WTC11 (cell line): ENCODE data around the gene RASGEF1C. TPM values are rescaled to one million over a fixed set of nuclear protein-coding genes. Genes with fewer than 3 reads are reported as not detected.

Experiments
- ATAC-seq: fragments of 200-7000 bp; cut with Tn5 transposase; 2 replicates; pipeline ENCODE4 v1.10.0; 2021; ENCODE audit warnings: mild to moderate bottlenecking, moderate library complexity
- CTCF ChIA-PET: fragments of 300-600 bp; sonication (Branson Sonifier 250); formaldehyde crosslinking; loops from one replicate; lab custom pipeline; 2021; ENCODE audit warnings: antibody characterized with exemption; lab: Charles Lee
- POLR2A ChIA-PET: fragments of 350-600 bp; sonication (Branson Sonifier 250); formaldehyde crosslinking; loops from one replicate; lab custom pipeline; 2021; ENCODE audit warnings: antibody characterized with exemption; lab: Charles Lee
- DNase-seq: peaks from one replicate; pipeline ENCODE4 v3.0.0; 2021; ENCODE audit warnings: low spot score
- H3K27ac Mint-ChIP-seq: 2 replicates; pipeline ENCODE4 v1.8.0; 2021; ENCODE audit warnings: mixed read lengths
- H3K27me3 Mint-ChIP-seq: 2 replicates; pipeline ENCODE4 v1.8.0; 2021; ENCODE audit warnings: low read depth, mild to moderate bottlenecking, moderate library complexity, mixed read lengths
- H3K36me3 Mint-ChIP-seq: 2 replicates; pipeline ENCODE4 v1.8.0; 2021; ENCODE audit warnings: mixed read lengths
- H3K4me1 Mint-ChIP-seq: 2 replicates; pipeline ENCODE4 v1.8.0; 2022; ENCODE audit warnings: mixed read lengths
- H3K4me3 Mint-ChIP-seq: 2 replicates; pipeline ENCODE4 v1.8.0; 2021; ENCODE audit warnings: mild to moderate bottlenecking, moderate library complexity, mixed read lengths
- H3K9me3 Mint-ChIP-seq: 2 replicates; pipeline ENCODE4 v1.8.0; 2021; ENCODE audit warnings: mixed read lengths
- AFF4 ChIP-seq: sonication (generic); formaldehyde crosslinking; IDR thresholded peaks from 2 replicates; pipeline ENCODE4 v1.8.1; 2023; ENCODE audit warnings: mild to moderate bottlenecking, missing genetic modification reagents, borderline replicate concordance
- CBFB ChIP-seq: sonication (generic); formaldehyde crosslinking; IDR thresholded peaks from 2 replicates; pipeline ENCODE4 v1.8.1; 2022; ENCODE audit warnings: mild to moderate bottlenecking, low read depth, missing genetic modification reagents
- E2F5 ChIP-seq: sonication (generic); formaldehyde crosslinking; IDR thresholded peaks from 2 replicates; pipeline ENCODE4 v1.8.1; 2022; ENCODE audit warnings: mild to moderate bottlenecking, moderate library complexity, missing genetic modification reagents
- GABPB1 ChIP-seq: sonication (generic); formaldehyde crosslinking; IDR thresholded peaks from 2 replicates; pipeline ENCODE4 v1.8.1; 2023; ENCODE audit warnings: mild to moderate bottlenecking, missing genetic modification reagents
- GRHL2 ChIP-seq: fragments of 250-450 bp; sonication (Bioruptor Pico); IDR thresholded peaks from 2 replicates; pipeline ENCODE4 v1.8.0; 2022; ENCODE audit warnings: mild to moderate bottlenecking, moderate library complexity; ENCODE audit not compliant: insufficient replicate concordance, severe bottlenecking
- JAZF1 ChIP-seq: fragments of 250-450 bp; sonication (Bioruptor Pico); IDR thresholded peaks from 2 replicates; pipeline ENCODE4 v1.9.0; 2021; ENCODE audit warnings: moderate library complexity, mild to moderate bottlenecking, inconsistent platforms
- KAT7 ChIP-seq: sonication (generic); formaldehyde crosslinking; IDR thresholded peaks from 2 replicates; pipeline ENCODE4 v1.8.1; 2023; ENCODE audit warnings: missing genetic modification reagents, mild to moderate bottlenecking, borderline replicate concordance
- MAX ChIP-seq: sonication (generic); formaldehyde crosslinking; IDR thresholded peaks from 2 replicates; pipeline ENCODE4 v1.8.0; 2022; ENCODE audit warnings: mild to moderate bottlenecking, missing genetic modification reagents
- MLX ChIP-seq: sonication (generic); formaldehyde crosslinking; IDR thresholded peaks from 2 replicates; pipeline ENCODE4 v1.8.1; 2023; ENCODE audit warnings: mild to moderate bottlenecking, missing genetic modification reagents, moderate library complexity
- NFYB ChIP-seq: sonication (generic); formaldehyde crosslinking; conservative IDR thresholded peaks from 2 replicates; pipeline ENCODE4 v1.8.0; 2022; ENCODE audit warnings: low read depth, missing genetic modification reagents
- NR2C2 ChIP-seq: sonication (generic); formaldehyde crosslinking; IDR thresholded peaks from 2 replicates; pipeline ENCODE4 v1.8.0; 2022; ENCODE audit warnings: mild to moderate bottlenecking, missing genetic modification reagents
- PRDM15 ChIP-seq: sonication (generic); formaldehyde crosslinking; IDR thresholded peaks from 2 replicates; pipeline ENCODE4 v1.8.0; 2022; ENCODE audit warnings: missing genetic modification reagents
- PRRX2 ChIP-seq: fragments of 250-450 bp; sonication (Bioruptor Pico); IDR thresholded peaks from 2 replicates; pipeline ENCODE4 v1.8.0; 2021; ENCODE audit warnings: mild to moderate bottlenecking
- RELA ChIP-seq: sonication (generic); formaldehyde crosslinking; IDR thresholded peaks from 2 replicates; pipeline ENCODE4 v1.8.1; 2022; ENCODE audit warnings: missing genetic modification reagents, mild to moderate bottlenecking, borderline replicate concordance
- SOX15 ChIP-seq: fragments of 250-450 bp; sonication (Bioruptor Pico); IDR thresholded peaks from 2 replicates; pipeline ENCODE4 v1.9.0; 2021; ENCODE audit warnings: mild to moderate bottlenecking
- TEAD4 ChIP-seq: sonication (generic); formaldehyde crosslinking; IDR thresholded peaks from 2 replicates; pipeline ENCODE4 v1.8.0; 2022; ENCODE audit warnings: mild to moderate bottlenecking, missing genetic modification reagents
- TP53 ChIP-seq: sonication (generic); formaldehyde crosslinking; IDR thresholded peaks from 2 replicates; pipeline ENCODE4 v1.8.1; 2023; ENCODE audit warnings: mild to moderate bottlenecking, missing genetic modification reagents
- USF1 ChIP-seq: sonication (generic); formaldehyde crosslinking; IDR thresholded peaks from 2 replicates; pipeline ENCODE4 v1.8.0; 2022; ENCODE audit warnings: mild to moderate bottlenecking, missing genetic modification reagents
- ZNF219 ChIP-seq: sonication (generic); formaldehyde crosslinking; IDR thresholded peaks from 2 replicates; pipeline ENCODE4 v1.8.0; 2023; ENCODE audit warnings: missing genetic modification reagents, mild to moderate bottlenecking, borderline replicate concordance
- ZNF671 ChIP-seq: fragments of 250-450 bp; sonication (Bioruptor Pico); IDR thresholded peaks from 2 replicates; pipeline ENCODE4 v1.8.0; 2021; ENCODE audit warnings: mild to moderate bottlenecking
- total RNA-seq: library from RNA; stranded (reverse); gene quantifications from 3 replicates; pipeline ENCODE4 v1.2.3, GENCODE V29; 2021

Gene RASGEF1C
- total RNA-seq, 1 experiment from 2014 or later = 0.96 TPM

- TF ChIP-seq GABPB1 (CRISPR knock-in tag) (no peak), JAZF1 (CRISPR knock-in tag) (no peak), USF1 (CRISPR knock-in tag) (no peak), NR2C2 (CRISPR knock-in tag) (no peak), AFF4 (CRISPR knock-in tag) (no peak), KAT7 (no peak), E2F5 (no peak), PRDM15 (no peak), GRHL2 (CRISPR knock-in tag) (no peak), CBFB (no peak), MLX (no peak), TEAD4 (no peak), ZNF671 (CRISPR knock-in tag) (no peak)
- TF ChIP-seq, all 79 proteins: peak for 0
- POLR2A ChIA-PET = no interaction called here
- Mint-ChIP-seq H3K4me1 (no peaks in the 10 kb centered on the region), H3K9me3 (no peaks in the 10 kb centered on the region), H3K36me3 (no peaks in the 10 kb centered on the region), H3K27me3 (peaks cover 3% of the 10 kb centered on the region; the same call in 1 of the 2 replicates), H3K27ac (no peak overlapping the region), H3K4me3 (no peak overlapping the region)
- DNase-seq (no peak), ATAC-seq (no peak)
- CTCF ChIA-PET = no interaction called here
These were observed 75.0 kb downstream of the RASGEF1C start for GRCh38 chr5:180133971-180134508.

- Mint-ChIP-seq H3K4me3 (no peak overlapping the region), H3K9me3 (no peaks in the 10 kb centered on the region), H3K27me3 (no peaks in the 10 kb centered on the region), H3K27ac (no peak overlapping the region), H3K36me3 (no peaks in the 10 kb centered on the region), H3K4me1 (no peaks in the 10 kb centered on the region)
- POLR2A ChIA-PET = no interaction called here
- no peak for ATAC-seq
- CTCF ChIA-PET = no interaction called here
- no peak for DNase-seq
- TF ChIP-seq SOX15 (CRISPR knock-in tag) (no peak), RELA (CRISPR knock-in tag) (no peak), ZNF671 (CRISPR knock-in tag) (no peak), MAX (CRISPR knock-in tag) (no peak), TEAD4 (no peak), PRRX2 (CRISPR knock-in tag) (no peak), TP53 (CRISPR knock-in tag) (no peak), NFYB (CRISPR knock-in tag) (no peak), ZNF219 (no peak), E2F5 (no peak)
These were observed 75.5 kb downstream of the RASGEF1C start for GRCh38 chr5:180133551-180133950.
